HCT116 (cell line): ENCODE measurements around the gene OGFOD2. TPM values are rescaled to one million over a fixed set of nuclear protein-coding genes. Genes with fewer than 3 reads are reported as not detected.

Experiments
- ATAC-seq: fragments of 200-7000 bp; cut with Tn5 transposase; 2 replicates; pipeline ENCODE4 v1.9.1; 2020; ENCODE audit warnings: mild to moderate bottlenecking, moderate library complexity
- BruUV-seq: library from RNA; stranded (reverse); fragments of 400-500 nt; replicated peaks from 2 replicates; lab custom pipeline; 2021; lab: Mats Ljungman, UMichigan
- CTCF ChIA-PET: fragments of 300-600 bp; sonication (Branson Sonifier 250); formaldehyde crosslinking; loops from one replicate; lab custom pipeline; 2021; ENCODE audit warnings: antibody characterized with exemption; lab: Charles Lee
- POLR2A ChIA-PET: fragments of 300-600, 350-600 bp; sonication (Branson Sonifier 250); formaldehyde crosslinking; loops from one replicate; lab custom pipeline; 2021; ENCODE audit warnings: antibody characterized with exemption; lab: Charles Lee
- RAD21 ChIA-PET, 2 experiments: fragments of 300-600 bp; sonication (Branson Sonifier 250); formaldehyde crosslinking; loops; one replicate each; lab custom pipeline; 2023; ENCODE audit warnings: low total read pairs in 2 of 2; ENCODE audit not compliant: uncharacterized antibody in 2 of 2, unreplicated experiment in 2 of 2, low non-redundant PET in 1 of 2; lab: Charles Lee
- DNase-seq: peaks from one replicate; pipeline ENCODE4 v3.0.0-alpha.2; 2010; ENCODE audit warnings: low read depth, low spot score
- H2AFZ ChIP-seq: fragments of 200-600 bp; shearing (Covaris generic), sonication (generic); 2 replicates; pipeline ENCODE4 v1.6.1; 2017; ENCODE audit warnings: low read depth, mixed run types, mixed read lengths, antibody characterized with exemption, low read length; ENCODE audit not compliant: poor library complexity, severe bottlenecking
- H3K27ac ChIP-seq: 2 replicates; pipeline ENCODE4 v1.5.1; 2012; ENCODE audit warnings: low read depth, low read length
- H3K27me3 ChIP-seq: fragments of 200-600 bp; sonication (generic); 2 replicates; pipeline ENCODE4 v1.6.1; 2016; ENCODE audit warnings: mixed run types, low read length, mixed read lengths; ENCODE audit not compliant: insufficient read depth
- H3K36me3 ChIP-seq, 2 experiments: fragments of 200-500 bp in 1 of 2; fragments of 200-600 bp in 1 of 2; sonication (Bioruptor generic) in 1 of 2; sonication (generic) in 1 of 2; 2 replicates each; pipeline versions ENCODE4 v1.5.1 to v1.6.1; 2014 to 2016; ENCODE audit warnings: low read length in 2 of 2, inconsistent platforms in 1 of 2, mixed read lengths in 1 of 2, mixed run types in 1 of 2; ENCODE audit not compliant: insufficient read depth in 2 of 2, control insufficient read depth in 1 of 2
- H3K4me1 ChIP-seq, 2 experiments: fragments of 200-600 bp in 1 of 2; sonication (generic) in 1 of 2; 2 replicates each; pipeline versions ENCODE4 v1.5.1 to v1.6.1; 2012 to 2017; ENCODE audit warnings: low read length in 2 of 2, inconsistent platforms in 1 of 2, mild to moderate bottlenecking in 1 of 2, mixed read lengths in 1 of 2, mixed run types in 1 of 2, moderate library complexity in 1 of 2; ENCODE audit not compliant: insufficient read depth in 2 of 2, control insufficient read depth in 1 of 2
- H3K4me2 ChIP-seq: fragments of 200-600 bp; sonication (generic); 2 replicates; pipeline ENCODE4 v1.6.1; 2017; ENCODE audit warnings: mixed run types, low read length, mixed read lengths
- H3K4me3 ChIP-seq, 2 experiments: fragments of 200-600 bp in 1 of 2; sonication (generic) in 1 of 2; replicated peaks in 1 of 2; 2 replicates each; pipeline ENCODE4 v1.5.1; 2011 to 2016; ENCODE audit warnings: low read length in 2 of 2, control low read depth in 1 of 2, low read depth in 1 of 2, mild to moderate bottlenecking in 1 of 2, mixed read lengths in 1 of 2, mixed run types in 1 of 2
- H3K79me2 ChIP-seq: fragments of 200-600 bp; sonication (generic); 2 replicates; pipeline ENCODE4 v1.6.1; 2017; ENCODE audit warnings: mild to moderate bottlenecking, mixed run types, low read length, moderate library complexity, mixed read lengths; ENCODE audit not compliant: insufficient read depth
- H3K9ac ChIP-seq: fragments of 200-600 bp; sonication (generic); 2 replicates; pipeline ENCODE4 v1.6.1; 2016; ENCODE audit warnings: low read length, mixed read lengths
- H3K9me2 ChIP-seq: fragments of 200-600 bp; sonication (generic), shearing (Covaris generic); 2 replicates; pipeline ENCODE4 v1.6.1; 2017; ENCODE audit warnings: mixed run types, mild to moderate bottlenecking, moderate library complexity; ENCODE audit not compliant: insufficient read depth
- H3K9me3 ChIP-seq, 2 experiments: fragments of 200-500 bp in 1 of 2; fragments of 200-600 bp in 1 of 2; sonication (Bioruptor generic) in 1 of 2; sonication (generic) in 1 of 2; 2 replicates each; pipeline ENCODE4 v1.6.1; 2014 to 2017; ENCODE audit warnings: low read length in 2 of 2, mixed read lengths in 2 of 2, inconsistent platforms in 1 of 2, low read depth in 1 of 2, mild to moderate bottlenecking in 1 of 2, mixed run types in 1 of 2, moderate library complexity in 1 of 2; ENCODE audit not compliant: control insufficient read depth in 1 of 2, insufficient read depth in 1 of 2
- H4K20me1 ChIP-seq: fragments of 200-600 bp; sonication (generic), shearing (Covaris generic); 2 replicates; pipeline ENCODE4 v1.6.1; 2017; ENCODE audit warnings: mixed run types, mild to moderate bottlenecking, moderate library complexity; ENCODE audit not compliant: insufficient read depth
- CEBPB ChIP-seq: IDR thresholded peaks from 2 replicates; pipeline ENCODE4 v1.6.1; 2012; ENCODE audit warnings: low read depth
- CTCF ChIP-seq, 3 experiments: fragments of 200-600 bp in 1 of 3; sonication (generic) in 1 of 3; IDR thresholded peaks in 2 of 3; conservative IDR thresholded peaks in 1 of 3; 2 replicates each; pipeline ENCODE4 v1.5.1; 2012 to 2017; ENCODE audit warnings: low read depth in 2 of 3, low read length in 2 of 3, antibody characterized with exemption in 1 of 3, borderline replicate concordance in 1 of 3, control low read depth in 1 of 3, mild to moderate bottlenecking in 1 of 3, mixed read lengths in 1 of 3, mixed run types in 1 of 3, moderate library complexity in 1 of 3; ENCODE audit not compliant: insufficient read depth in 1 of 3
- EGR1 ChIP-seq: IDR thresholded peaks from 2 replicates; pipeline ENCODE4 v1.6.1; 2012; ENCODE audit warnings: low read depth
- EZH2 ChIP-seq: fragments of 200-600 bp; sonication (generic); IDR thresholded peaks from 2 replicates; pipeline ENCODE4 v1.6.1; 2017; ENCODE audit warnings: antibody characterized with exemption, mixed run types
- EZH2phosphoT487 ChIP-seq: fragments of 200-600 bp; IDR thresholded peaks from 2 replicates; pipeline ENCODE4 v1.6.1; 2018; ENCODE audit warnings: antibody characterized with exemption, borderline replicate concordance
- FOSL1 ChIP-seq: IDR thresholded peaks from 2 replicates; pipeline ENCODE4 v1.6.1; 2012; ENCODE audit warnings: low read depth
- JUND ChIP-seq: IDR thresholded peaks from 2 replicates; pipeline ENCODE4 v1.6.1; 2012
- POLR2A ChIP-seq: IDR thresholded peaks from 2 replicates; pipeline ENCODE4 v1.7.0; 2011; ENCODE audit warnings: borderline replicate concordance; ENCODE audit not compliant: insufficient read depth, insufficient read length; ENCODE audit errors: extremely low read depth
- SRF ChIP-seq: IDR thresholded peaks from 2 replicates; pipeline ENCODE4 v1.6.1; 2012; ENCODE audit warnings: low read depth
- ZBTB33 ChIP-seq: IDR thresholded peaks from 2 replicates; pipeline ENCODE4 v1.6.1; 2011; ENCODE audit warnings: mild to moderate bottlenecking, low read length, moderate library complexity; ENCODE audit not compliant: insufficient replicate concordance; ENCODE audit errors: extremely low read depth
- ZFX ChIP-seq: fragments of 450-650 bp; IDR thresholded peaks from 2 replicates; pipeline ENCODE4 v1.6.1; 2017
- ZNF274 ChIP-seq: fragments of 200-500 bp; sonication (Bioruptor generic); IDR thresholded peaks from 2 replicates; pipeline ENCODE4 v1.6.1; 2014; ENCODE audit warnings: mild to moderate bottlenecking, low read depth, low read length, inconsistent platforms
- intact Hi-C: fragments of 100-400 bp; cut with micrococcal nuclease; formaldehyde crosslinking; loops from 2 replicates; pipeline ENCODE4 v1.10.0; 2022
- total RNA-seq: library from RNA; stranded (reverse); gene quantifications from one replicate; pipeline ENCODE4 v1.2.1, GENCODE V29; 2021; ENCODE audit not compliant: unreplicated experiment
- TF ChIP-seq, protein P1 (sequence below): IDR thresholded peaks from 2 replicates; pipeline ENCODE4 v1.6.1; 2012; ENCODE audit warnings: low read depth
- TF ChIP-seq, protein P2 (sequence below): IDR thresholded peaks from 2 replicates; pipeline ENCODE4 v1.6.1; 2012
- TF ChIP-seq, protein P3 (sequence below): IDR thresholded peaks from 2 replicates; pipeline ENCODE4 v1.6.1; 2012

The OGFOD2 gene
- total RNA-seq, 1 experiment from 2014 or later, result 29.5 TPM

DNA sequence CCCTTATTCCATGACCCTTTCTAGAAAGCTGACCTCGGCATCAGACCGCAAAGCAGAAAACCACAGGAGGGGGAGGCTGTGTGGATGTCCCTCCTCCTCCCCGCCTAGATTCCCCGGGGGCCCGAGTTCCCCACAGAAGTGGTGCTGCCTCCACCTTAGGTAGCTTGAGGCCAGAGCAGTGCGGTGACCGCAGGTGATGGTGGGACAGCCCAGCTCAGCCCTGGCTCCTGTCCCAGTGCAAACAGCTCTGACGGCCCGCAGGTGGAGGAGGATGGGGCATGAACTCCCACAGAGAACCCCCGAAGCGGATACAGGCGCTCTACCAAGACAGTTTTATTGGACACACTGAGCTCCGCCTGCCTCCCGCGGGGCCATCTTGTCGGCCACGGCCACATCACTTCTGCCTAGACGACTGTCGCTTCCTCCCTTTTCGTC lies 25.0 kb downstream of the OGFOD2 start (continued):
- TF ChIP-seq, protein P1, sequence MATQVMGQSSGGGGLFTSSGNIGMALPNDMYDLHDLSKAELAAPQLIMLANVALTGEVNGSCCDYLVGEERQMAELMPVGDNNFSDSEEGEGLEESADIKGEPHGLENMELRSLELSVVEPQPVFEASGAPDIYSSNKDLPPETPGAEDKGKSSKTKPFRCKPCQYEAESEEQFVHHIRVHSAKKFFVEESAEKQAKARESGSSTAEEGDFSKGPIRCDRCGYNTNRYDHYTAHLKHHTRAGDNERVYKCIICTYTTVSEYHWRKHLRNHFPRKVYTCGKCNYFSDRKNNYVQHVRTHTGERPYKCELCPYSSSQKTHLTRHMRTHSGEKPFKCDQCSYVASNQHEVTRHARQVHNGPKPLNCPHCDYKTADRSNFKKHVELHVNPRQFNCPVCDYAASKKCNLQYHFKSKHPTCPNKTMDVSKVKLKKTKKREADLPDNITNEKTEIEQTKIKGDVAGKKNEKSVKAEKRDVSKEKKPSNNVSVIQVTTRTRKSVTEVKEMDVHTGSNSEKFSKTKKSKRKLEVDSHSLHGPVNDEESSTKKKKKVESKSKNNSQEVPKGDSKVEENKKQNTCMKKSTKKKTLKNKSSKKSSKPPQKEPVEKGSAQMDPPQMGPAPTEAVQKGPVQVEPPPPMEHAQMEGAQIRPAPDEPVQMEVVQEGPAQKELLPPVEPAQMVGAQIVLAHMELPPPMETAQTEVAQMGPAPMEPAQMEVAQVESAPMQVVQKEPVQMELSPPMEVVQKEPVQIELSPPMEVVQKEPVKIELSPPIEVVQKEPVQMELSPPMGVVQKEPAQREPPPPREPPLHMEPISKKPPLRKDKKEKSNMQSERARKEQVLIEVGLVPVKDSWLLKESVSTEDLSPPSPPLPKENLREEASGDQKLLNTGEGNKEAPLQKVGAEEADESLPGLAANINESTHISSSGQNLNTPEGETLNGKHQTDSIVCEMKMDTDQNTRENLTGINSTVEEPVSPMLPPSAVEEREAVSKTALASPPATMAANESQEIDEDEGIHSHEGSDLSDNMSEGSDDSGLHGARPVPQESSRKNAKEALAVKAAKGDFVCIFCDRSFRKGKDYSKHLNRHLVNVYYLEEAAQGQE, result no peak
- TF ChIP-seq ZFX (no peak), SRF (no peak)

- no peak overlapping the region for H3K4me2 ChIP-seq
- TF ChIP-seq EZH2phosphoT487 (no peak), JUND (no peak), POLR2A (no peak), EZH2 (no peak), CTCF (IDR thresholded peaks at IDR 0.05 in 2 of 3, conservative IDR thresholded peaks at IDR 0.05 in 1 of 3; ENCODE audit: borderline replicate concordance in 1 of 3, insufficient read depth in 1 of 3, low read depth in 2 of 3, low read length in 2 of 3) (no peak), FOSL1 (no peak), EGR1 (no peak), CEBPB (no peak), ZNF274 (no peak), ZFX (no peak), ZBTB33 (no peak)
- TF ChIP-seq, protein P2, sequence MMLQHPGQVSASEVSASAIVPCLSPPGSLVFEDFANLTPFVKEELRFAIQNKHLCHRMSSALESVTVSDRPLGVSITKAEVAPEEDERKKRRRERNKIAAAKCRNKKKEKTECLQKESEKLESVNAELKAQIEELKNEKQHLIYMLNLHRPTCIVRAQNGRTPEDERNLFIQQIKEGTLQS, result no peak
- TF ChIP-seq, protein P3, sequence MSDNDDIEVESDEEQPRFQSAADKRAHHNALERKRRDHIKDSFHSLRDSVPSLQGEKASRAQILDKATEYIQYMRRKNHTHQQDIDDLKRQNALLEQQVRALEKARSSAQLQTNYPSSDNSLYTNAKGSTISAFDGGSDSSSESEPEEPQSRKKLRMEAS, result no peak
- H2AFZ ChIP-seq, result no peak overlapping the region
- no peak overlapping the region for H3K27ac ChIP-seq
- ATAC-seq (no peak), DNase-seq (no peak)
- CTCF ChIA-PET, result no interaction called here
- no peaks in the 10 kb centered on the region for H3K79me2 ChIP-seq
- no peaks in the 10 kb centered on the region for H3K27me3 ChIP-seq
- no peak overlapping the region for H3K9ac ChIP-seq
- no peaks in the 10 kb centered on the region for H3K9me2 ChIP-seq
- POLR2A ChIA-PET, result no interaction called here
- BruUV-seq, result no TSS peak
- intact Hi-C loops, result no loop called here
- no peaks in the 10 kb centered on the region for H3K9me3 ChIP-seq
- H3K4me1 ChIP-seq, result no peaks in the 10 kb centered on the region
- no peaks in the 10 kb centered on the region for H3K36me3 ChIP-seq
- no peaks in the 10 kb centered on the region for H4K20me1 ChIP-seq
- RAD21 ChIA-PET, result no interaction called here
- no peak overlapping the region for H3K4me3 ChIP-seq
Measured at GRCh38 chr12:123000578-123000977, 25.5 kb downstream of the OGFOD2 start.
